Measurements from ENCODE around the gene NDE1.

NDE1 gene

GRCh38 chr16:15605839-15606517 lies 44.1 kb upstream of the NDE1 start:
- no peak for TF ChIP-seq MAX (IDR thresholded peaks at IDR 0.05)
- no peak for TF ChIP-seq REST (IDR thresholded peaks at IDR 0.05; ENCODE audit: low read depth)
- TF ChIP-seq EGR1 (IDR thresholded peaks at IDR 0.05) = no peak
- no peak for TF ChIP-seq USF1 (IDR thresholded peaks at IDR 0.05)
- no peak for TF ChIP-seq TAF1 (IDR thresholded peaks at IDR 0.05; ENCODE audit: low read depth)
- no peak for TF ChIP-seq NFIC (IDR thresholded peaks at IDR 0.05)
- TF ChIP-seq CREB1 (IDR thresholded peaks at IDR 0.05; ENCODE audit: low read depth) = no peak
- no peak for TF ChIP-seq CEBPB (IDR thresholded peaks at IDR 0.05)
- no peak for TF ChIP-seq YY1 (IDR thresholded peaks at IDR 0.05; ENCODE audit: low read depth)
- TF ChIP-seq FOXM1 (IDR thresholded peaks at IDR 0.05; ENCODE audit: borderline replicate concordance, low read depth) = no peak
- TF ChIP-seq TEAD4 (IDR thresholded peaks at IDR 0.05) = no peak
- TF ChIP-seq ZBTB7A (IDR thresholded peaks at IDR 0.05; ENCODE audit: low read depth) = no peak
- no peak for TF ChIP-seq TCF12 (IDR thresholded peaks at IDR 0.05; ENCODE audit: low read depth)
- no peak for TF ChIP-seq RAD21 (IDR thresholded peaks at IDR 0.05; ENCODE audit: low read depth)
- no peak for TF ChIP-seq EP300 (IDR thresholded peaks at IDR 0.05; ENCODE audit: borderline replicate concordance)

- TF ChIP-seq EP300 (IDR thresholded peaks at IDR 0.05; ENCODE audit: borderline replicate concordance) (no peak), CEBPB (IDR thresholded peaks at IDR 0.05) (no peak), EGR1 (IDR thresholded peaks at IDR 0.05) (no peak), RAD21 (IDR thresholded peaks at IDR 0.05; ENCODE audit: low read depth) (no peak), ZBTB7A (IDR thresholded peaks at IDR 0.05; ENCODE audit: low read depth) (no peak), REST (IDR thresholded peaks at IDR 0.05; ENCODE audit: low read depth) (no peak), FOXM1 (IDR thresholded peaks at IDR 0.05; ENCODE audit: borderline replicate concordance, low read depth) (no peak), TEAD4 (IDR thresholded peaks at IDR 0.05) (no peak), NFIC (IDR thresholded peaks at IDR 0.05) (no peak), MAX (IDR thresholded peaks at IDR 0.05) (no peak), CREB1 (IDR thresholded peaks at IDR 0.05; ENCODE audit: low read depth) (no peak), YY1 (IDR thresholded peaks at IDR 0.05; ENCODE audit: low read depth) (no peak), TAF1 (IDR thresholded peaks at IDR 0.05; ENCODE audit: low read depth) (no peak), TCF12 (IDR thresholded peaks at IDR 0.05; ENCODE audit: low read depth) (no peak), USF1 (IDR thresholded peaks at IDR 0.05) (no peak)
Measured at GRCh38 chr16:15606518-15607220, 43.4 kb upstream of the NDE1 start.

- TF ChIP-seq FOXM1 (IDR thresholded peaks at IDR 0.05; ENCODE audit: borderline replicate concordance, low read depth) = no peak
- no peak for TF ChIP-seq CREB1 (IDR thresholded peaks at IDR 0.05; ENCODE audit: low read depth)
- no peak for TF ChIP-seq USF1 (IDR thresholded peaks at IDR 0.05)
- no peak for TF ChIP-seq RAD21 (IDR thresholded peaks at IDR 0.05; ENCODE audit: low read depth)
- TF ChIP-seq MAX (IDR thresholded peaks at IDR 0.05) = no peak
- TF ChIP-seq REST (IDR thresholded peaks at IDR 0.05; ENCODE audit: low read depth) = no peak
- TF ChIP-seq TEAD4 (IDR thresholded peaks at IDR 0.05) = no peak
- TF ChIP-seq TAF1 (IDR thresholded peaks at IDR 0.05; ENCODE audit: low read depth) = no peak
- TF ChIP-seq ZBTB7A (IDR thresholded peaks at IDR 0.05; ENCODE audit: low read depth) = no peak
Measured at GRCh38 chr16:15607700-15608396, 42.2 kb upstream of the NDE1 start.
